Sigmoid colon (tissue), 7 donors: Measurements from ENCODE around the gene IKZF2. TPM values are rescaled to one million over a fixed set of nuclear protein-coding genes. Genes with fewer than 3 reads are reported as not detected.

Experiments
- DNase-seq: peaks from one replicate; pipeline ENCODE4 v3.0.0-alpha.2; 2019
- H3K27ac ChIP-seq, 4 donors: fragments of 200-600 bp; sonication (generic); one replicate each; pipeline ENCODE4 v1.5.1; 2016 to 2019; ENCODE audit warnings: mild to moderate bottlenecking in 1 of 4
- H3K27me3 ChIP-seq, 3 donors: fragments of 200-600 bp; sonication (generic); one replicate each; pipeline ENCODE4 v1.5.1; 2019; ENCODE audit warnings: mild to moderate bottlenecking in 1 of 3
- H3K36me3 ChIP-seq, 4 donors: fragments of 200-600 bp; sonication (generic); one replicate each; pipeline ENCODE4 v1.5.1; 2016 to 2019
- H3K4me1 ChIP-seq, 4 donors: fragments of 200-600 bp; sonication (generic); one replicate each; pipeline ENCODE4 v1.5.1; 2017 to 2019
- H3K4me3 ChIP-seq, 4 donors: fragments of 200-600 bp; sonication (generic); one replicate each; pipeline ENCODE4 v1.5.1; 2017 to 2019; ENCODE audit warnings: mild to moderate bottlenecking in 2 of 4, moderate library complexity in 1 of 4
- H3K9me3 ChIP-seq, 4 donors: fragments of 200-600 bp in 3 of 4; sonication (generic) in 3 of 4; one replicate each; pipeline versions ENCODE4 v1.5.1 to v1.6.1; 2013 to 2019
- CTCF ChIP-seq, 4 experiments: fragments of 450-650 bp in 3 of 4; fragments of 200-600 bp in 1 of 4; IDR thresholded peaks; one replicate each; pipeline ENCODE4 v1.5.1; 2016 to 2019; ENCODE audit warnings: antibody characterized with exemption in 4 of 4, mild to moderate bottlenecking in 3 of 4, moderate library complexity in 2 of 4
- EP300 ChIP-seq, 4 donors: sonication (generic); formaldehyde crosslinking; IDR thresholded peaks; one replicate each; pipeline ENCODE4 v1.6.1; 2017; ENCODE audit warnings: antibody characterized with exemption in 4 of 4
- POLR2A ChIP-seq, 2 donors: fragments of 450-650 bp; IDR thresholded peaks; one replicate each; pipeline ENCODE4 v1.6.1; 2016; ENCODE audit warnings: antibody characterized with exemption in 2 of 2, mild to moderate bottlenecking in 2 of 2, moderate library complexity in 2 of 2
- POLR2AphosphoS5 ChIP-seq, 4 donors: sonication (generic); formaldehyde crosslinking; IDR thresholded peaks; one replicate each; pipeline ENCODE4 v1.6.1; 2017; ENCODE audit warnings: antibody characterized with exemption in 4 of 4
- WGBS, 2 donors: extraction: QIAGEN DNeasy Blood & Tissue Kit; methylation state at CpG; one replicate each; pipeline ENCODE4 v1.1.7; 2013; 5-methylcytosine and 5-hydroxymethylcytosine counted together
- intact Hi-C: fragments of 100-400 bp; cut with DNase I; formaldehyde crosslinking; loops from one replicate; pipeline ENCODE4 v1.15.1; 2023
- polyA plus RNA-seq, 3 donors: library from polyadenylated mRNA; stranded (reverse); fragments of 200-250 nt; gene quantifications; one replicate each; pipeline ENCODE4 v1.2.3, GENCODE V29; 2013
- total RNA-seq, 4 donors: library from RNA; depleted of rRNA; stranded (reverse); fragments of >200 nt; gene quantifications; one replicate each; pipeline ENCODE4 v1.1.0, GENCODE V29; 2016
- donor health status: healthy with polysubstance abuse.
- donor health status: Bipolar disorder and iron deficiency.
- donor health status: healthy.

The IKZF2 gene
- total and polyA plus RNA-seq, 7 donors: under 0.01 to 14.9 (median 5.5) TPM

DNA sequence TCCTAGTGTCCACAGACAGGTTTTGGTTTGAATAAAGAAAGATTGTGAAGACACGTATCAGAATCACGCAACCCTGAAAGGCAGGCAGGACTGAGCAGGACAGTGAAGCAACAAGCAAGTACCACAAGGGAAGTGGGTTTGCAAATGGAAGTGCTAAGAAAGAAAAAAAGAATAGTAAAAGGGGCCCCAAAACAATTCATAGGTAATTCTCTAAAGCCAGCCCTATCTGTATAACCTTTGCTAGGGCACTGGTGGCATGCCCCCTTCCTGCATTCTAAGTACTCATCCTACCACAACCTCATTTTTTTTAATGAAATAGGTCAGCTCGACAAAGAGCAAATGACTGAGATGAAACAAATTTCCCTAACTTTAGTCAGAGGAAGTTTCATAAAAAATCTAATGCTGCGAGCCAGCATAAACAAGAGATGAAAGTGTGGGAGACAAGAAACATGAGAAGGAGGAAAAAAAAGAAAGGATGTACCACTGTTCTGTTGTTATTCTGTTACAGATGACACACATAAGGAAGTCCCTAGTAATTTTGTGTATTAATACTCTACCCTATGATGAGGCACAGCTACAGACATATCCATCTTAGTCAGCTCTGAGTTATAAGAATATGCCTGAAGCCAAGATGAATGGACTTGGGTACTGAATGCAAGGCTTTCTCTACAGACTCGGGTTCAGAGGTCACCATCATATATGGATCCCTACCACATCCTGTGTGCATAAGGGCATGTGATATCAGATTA is 32.2 kb downstream of the IKZF2 start:
- 48 to 86% methylated on average over 5 of the region's 5 CpGs for WGBS, 2 donors
- H3K4me1 ChIP-seq: no peaks in the 10 kb centered on the region
- no peak for TF ChIP-seq CTCF (IDR thresholded peaks at IDR 0.05)
- no peak for TF ChIP-seq POLR2A (IDR thresholded peaks at IDR 0.05)
- no peak for TF ChIP-seq EP300 (IDR thresholded peaks at IDR 0.05)
- no peak for TF ChIP-seq POLR2AphosphoS5 (IDR thresholded peaks at IDR 0.05)
- no peaks in the 10 kb centered on the region for H3K9me3 ChIP-seq
- no peak overlapping the region for H3K4me3 ChIP-seq
- no peak for DNase-seq
- intact Hi-C loops: no loop called here
- H3K27me3 ChIP-seq: no peaks in the 10 kb centered on the region
- H3K36me3 ChIP-seq: no peaks in the 10 kb centered on the region
- no peak overlapping the region for H3K27ac ChIP-seq

- 84 to 93% methylated on average over 2 of the region's 2 CpGs for WGBS, 2 donors
- no peak overlapping the region for H3K4me3 ChIP-seq
- no peaks in the 10 kb centered on the region for H3K4me1 ChIP-seq
- H3K27ac ChIP-seq: no peak overlapping the region
- H3K36me3 ChIP-seq: no peaks in the 10 kb centered on the region
- H3K27me3 ChIP-seq: no peaks in the 10 kb centered on the region
- H3K9me3 ChIP-seq: no peaks in the 10 kb centered on the region
- TF ChIP-seq POLR2A (IDR thresholded peaks at IDR 0.05): no peak
- TF ChIP-seq CTCF (IDR thresholded peaks at IDR 0.05): no peak
- TF ChIP-seq EP300 (IDR thresholded peaks at IDR 0.05): no peak
- no peak for TF ChIP-seq POLR2AphosphoS5 (IDR thresholded peaks at IDR 0.05)
- DNase-seq: no peak
- intact Hi-C loops: no loop called here
Observed at GRCh38 chr2:213108308-213108707, 43.1 kb downstream of the IKZF2 start.

DNA sequence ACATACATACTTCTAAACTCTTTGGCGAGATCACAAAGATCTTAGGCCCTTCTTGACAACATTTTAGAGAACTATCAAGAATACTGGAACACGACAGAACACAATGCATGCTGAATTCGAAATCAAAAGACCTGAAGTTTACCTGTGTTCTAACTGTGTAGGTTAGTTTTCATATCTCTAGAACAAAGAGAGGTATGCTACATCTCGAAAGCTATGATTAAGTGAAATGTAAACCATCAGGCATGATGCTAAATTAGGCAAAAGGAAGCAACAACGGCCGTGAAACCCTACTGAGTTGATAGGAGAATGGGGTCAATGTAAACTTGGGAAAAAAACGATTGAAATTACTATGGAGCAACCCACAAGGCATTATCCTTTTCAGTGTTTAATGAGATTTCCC is 43.7 kb downstream of the IKZF2 start:
- Histone ChIP-seq H3K9me3 (no peaks in the 10 kb centered on the region), H3K27me3 (no peaks in the 10 kb centered on the region), H3K27ac (no peak overlapping the region), H3K4me1 (no peaks in the 10 kb centered on the region), H3K4me3 (no peak overlapping the region), H3K36me3 (no peaks in the 10 kb centered on the region)
- TF ChIP-seq POLR2A (IDR thresholded peaks at IDR 0.05) (no peak), CTCF (IDR thresholded peaks at IDR 0.05) (no peak), EP300 (IDR thresholded peaks at IDR 0.05) (no peak), POLR2AphosphoS5 (IDR thresholded peaks at IDR 0.05) (no peak)
- WGBS, 2 donors: 81 to 91% methylated on average over 7 of the region's 7 CpGs
- DNase-seq: no peak
- intact Hi-C loops: no loop called here

DNA sequence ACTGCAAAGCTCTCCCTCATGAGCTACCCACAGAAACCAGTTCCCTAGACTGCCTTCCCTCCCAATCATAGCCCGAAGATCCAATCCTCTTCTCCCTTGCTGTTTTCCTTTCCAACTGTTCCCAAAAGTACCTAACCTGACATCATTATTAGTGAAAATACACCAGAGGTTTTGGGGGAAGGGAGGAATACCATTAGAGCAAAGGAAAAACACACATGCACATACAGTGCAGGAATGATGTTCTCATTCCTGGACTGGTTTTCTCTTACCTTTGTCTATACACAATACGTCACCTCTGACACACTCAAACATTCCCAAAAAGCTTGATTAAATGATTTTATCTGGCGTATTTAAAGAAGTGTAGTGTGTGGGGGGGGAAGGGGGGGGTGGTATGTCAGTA is 46.2 kb downstream of the IKZF2 start:
- Histone ChIP-seq H3K27me3 (no peaks in the 10 kb centered on the region), H3K36me3 (no peaks in the 10 kb centered on the region), H3K9me3 (no peaks in the 10 kb centered on the region), H3K4me3 (no peak overlapping the region), H3K27ac (no peak overlapping the region), H3K4me1 (no peaks in the 10 kb centered on the region)
- WGBS, 2 donors: 60 to 61% methylated on average over 3 of the region's 3 CpGs
- intact Hi-C loops: no loop called here
- DNase-seq: no peak
- no peak for TF ChIP-seq CTCF (IDR thresholded peaks at IDR 0.05)
- TF ChIP-seq EP300 (IDR thresholded peaks at IDR 0.05): no peak
- TF ChIP-seq POLR2A (IDR thresholded peaks at IDR 0.05): no peak
- TF ChIP-seq POLR2AphosphoS5 (IDR thresholded peaks at IDR 0.05): no peak

- no peaks in the 10 kb centered on the region for H3K27me3 ChIP-seq
- no peaks in the 10 kb centered on the region for H3K9me3 ChIP-seq
- no peaks in the 10 kb centered on the region for H3K4me1 ChIP-seq
- no peak overlapping the region for H3K4me3 ChIP-seq
- DNase-seq: no peak
- TF ChIP-seq EP300 (IDR thresholded peaks at IDR 0.05) (no peak), POLR2A (IDR thresholded peaks at IDR 0.05) (no peak), POLR2AphosphoS5 (IDR thresholded peaks at IDR 0.05) (no peak), CTCF (IDR thresholded peaks at IDR 0.05) (no peak)
- H3K36me3 ChIP-seq: no peaks in the 10 kb centered on the region
- intact Hi-C loops: no loop called here
- no peak overlapping the region for H3K27ac ChIP-seq
Observed at GRCh38 chr2:213104903-213105202, 46.6 kb downstream of the IKZF2 start.
